Mucosa of gallbladder (tissue), 1 donor: ENCODE data around the gene IFNA14. TPM values are rescaled to one million over a fixed set of nuclear protein-coding genes. Genes with fewer than 3 reads are reported as not detected.
"Not testable (repeated sequence)": the region's sequence is repeated elsewhere in the genome, so short reads cannot be mapped to it uniquely, and the experiment has no call there.

ENCODE experiments used
- DNase-seq: peaks from one replicate; pipeline ENCODE4 v3.0.0-alpha.2; 2020; ENCODE audit warnings: low spot score
- total RNA-seq: library from RNA; stranded (reverse); gene quantifications from one replicate; pipeline ENCODE4 v1.2.1, GENCODE V29; 2021
- donor health status: DM: no; HTN: no; CAD: no.

IFNA14 gene
- total RNA-seq, 1 donor from 2014 or later, result not detected

- not testable (repeated sequence) for DNase-seq
Observed at GRCh38 chr9:21213411-21214326, 26.1 kb downstream of the IFNA14 start.

GRCh38 chr9:21212160-21212559, 27.6 kb downstream of the IFNA14 start:
- not testable (repeated sequence) for DNase-seq

GRCh38 chr9:21210782-21211181, 29.0 kb downstream of the IFNA14 start:
- DNase-seq, result not testable (repeated sequence)

- no peak for DNase-seq
Observed at GRCh38 chr9:21210311-21210710, 29.5 kb downstream of the IFNA14 start.

- not testable (repeated sequence) for DNase-seq
Observed at GRCh38 chr9:21207043-21207442, 32.8 kb downstream of the IFNA14 start, which contains the start of gene IFNA10. TSS of gene IFNA10 (minus strand) at chr9:21207143. CDS start at chr9:21207097, 46 bp downstream.

- DNase-seq, result no peak
Observed at GRCh38 chr9:21205204-21205603, 34.6 kb downstream of the IFNA14 start.

GRCh38 chr9:21202105-21202504, 37.7 kb downstream of the IFNA14 start, which contains the start of gene IFNA7:
TSS of gene IFNA7 (minus strand) at chr9:21202205. CDS start at chr9:21202165, 40 bp downstream.
- not testable (repeated sequence) for DNase-seq

- DNase-seq, result peak; percentile 28
Observed at GRCh38 chr9:21194867-21195776, 44.7 kb downstream of the IFNA14 start.

Other genes with a start within 250 kb of the IFNA14 start
- gene HACD4, start 208.4 kb downstream of the IFNA14 start, total RNA-seq, result 2.8 TPM
- gene IFNB1, start 162.1 kb downstream of the IFNA14 start, total RNA-seq, result not detected
- not detected for gene IFNW1, start 98.2 kb downstream of the IFNA14 start, total RNA-seq
- gene IFNA21, start 73.3 kb downstream of the IFNA14 start, total RNA-seq, result not detected
- not detected for gene IFNA4, start 52.4 kb downstream of the IFNA14 start, total RNA-seq
- not detected for gene IFNA7, start 37.8 kb downstream of the IFNA14 start, total RNA-seq
- not detected for gene IFNA10, start 32.9 kb downstream of the IFNA14 start, total RNA-seq
- not detected for gene IFNA16, start 22.7 kb downstream of the IFNA14 start, total RNA-seq
- not detected for gene IFNA17, start 11.8 kb downstream of the IFNA14 start, total RNA-seq
- gene IFNA5, start 65.3 kb upstream of the IFNA14 start, total RNA-seq, result not detected
- 25.0 TPM for gene KLHL9, start 95.4 kb upstream of the IFNA14 start, total RNA-seq
- gene IFNA6, start 110.9 kb upstream of the IFNA14 start, total RNA-seq, result not detected
- gene IFNA13, start 128.1 kb upstream of the IFNA14 start, total RNA-seq, result not detected
- gene IFNA2, start 145.4 kb upstream of the IFNA14 start, total RNA-seq, result not detected
- not detected for gene IFNA8, start 169.1 kb upstream of the IFNA14 start, total RNA-seq
- gene IFNA1, start 200.4 kb upstream of the IFNA14 start, total RNA-seq, result not detected
- 0.23 TPM for gene IFNE, start 242.3 kb upstream of the IFNA14 start, total RNA-seq